NCI-H1105 treated with DMSO at 0.1 percent for 48 hours (cell line): ENCODE measurements around the gene ACVR1C.

Source experiments
- DNase-seq: peaks from one replicate; lab custom pipeline; 2025; lab: John Stamatoyannopoulos, UW

The ACVR1C gene

GRCh38 chr2:157497638-157498314 lies 130.9 kb downstream of the ACVR1C start:
- DNase-seq = peak; percentile 48

GRCh38 chr2:157492189-157492773 lies 136.4 kb downstream of the ACVR1C start:
- peak; percentile 58 for DNase-seq

GRCh38 chr2:157489983-157490382 lies 138.7 kb downstream of the ACVR1C start:
- DNase-seq = no peak

- DNase-seq = no peak
Measured at GRCh38 chr2:157488877-157489276, 139.8 kb downstream of the ACVR1C start.

GRCh38 chr2:157487747-157488146 lies 140.9 kb downstream of the ACVR1C start:
- no peak for DNase-seq

GRCh38 chr2:157487271-157487610 lies 141.4 kb downstream of the ACVR1C start:
- DNase-seq = no peak

- no peak for DNase-seq
Measured at GRCh38 chr2:157486596-157487270, 141.9 kb downstream of the ACVR1C start.

GRCh38 chr2:157480182-157480961 lies 148.3 kb downstream of the ACVR1C start:
- no peak for DNase-seq

GRCh38 chr2:157479081-157480027 lies 149.3 kb downstream of the ACVR1C start:
- no peak for DNase-seq

GRCh38 chr2:157477919-157478318 lies 150.7 kb downstream of the ACVR1C start:
- no peak for DNase-seq

- no peak for DNase-seq
Measured at GRCh38 chr2:157476953-157477709, 151.5 kb downstream of the ACVR1C start.
